ENCODE results near the gene HIVEP1. TPM values are rescaled to one million over a fixed set of nuclear protein-coding genes. Genes with fewer than 3 reads are reported as not detected.

HIVEP1 gene
- total RNA-seq, 1 donor, result 21.8 TPM

DNA sequence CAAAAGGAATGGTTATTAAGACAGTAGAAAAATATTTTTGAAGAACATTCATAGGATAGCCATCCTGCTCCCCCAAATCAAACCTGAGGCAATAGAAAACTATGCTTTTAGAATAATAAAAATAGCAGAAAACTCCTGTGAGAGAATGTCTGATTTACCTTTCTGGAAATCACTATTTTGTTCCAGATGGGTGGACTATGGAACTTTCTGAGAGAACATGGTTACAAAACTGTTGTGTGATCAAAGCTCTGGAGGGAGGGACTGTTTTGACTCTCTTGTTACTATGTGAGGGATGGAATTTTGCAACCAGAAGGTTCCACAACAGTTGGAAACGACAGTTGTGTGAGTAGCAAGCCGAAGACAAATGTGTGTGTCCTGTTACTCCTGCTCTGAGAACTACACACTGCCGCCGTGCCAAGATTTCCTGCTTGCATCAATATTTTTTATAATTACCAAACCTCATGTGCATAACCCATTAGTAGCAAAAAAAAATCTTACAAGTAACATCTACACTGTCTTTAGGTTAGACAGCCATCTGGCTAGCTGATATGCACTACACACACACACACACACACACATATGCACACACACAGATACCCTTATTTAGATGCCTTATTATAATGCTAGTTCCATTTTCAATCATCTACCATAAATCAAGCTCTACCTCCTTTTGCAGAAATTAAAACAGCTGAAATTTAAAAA is 11.0 kb upstream of the HIVEP1 start:
- TF ChIP-seq, protein P1, sequence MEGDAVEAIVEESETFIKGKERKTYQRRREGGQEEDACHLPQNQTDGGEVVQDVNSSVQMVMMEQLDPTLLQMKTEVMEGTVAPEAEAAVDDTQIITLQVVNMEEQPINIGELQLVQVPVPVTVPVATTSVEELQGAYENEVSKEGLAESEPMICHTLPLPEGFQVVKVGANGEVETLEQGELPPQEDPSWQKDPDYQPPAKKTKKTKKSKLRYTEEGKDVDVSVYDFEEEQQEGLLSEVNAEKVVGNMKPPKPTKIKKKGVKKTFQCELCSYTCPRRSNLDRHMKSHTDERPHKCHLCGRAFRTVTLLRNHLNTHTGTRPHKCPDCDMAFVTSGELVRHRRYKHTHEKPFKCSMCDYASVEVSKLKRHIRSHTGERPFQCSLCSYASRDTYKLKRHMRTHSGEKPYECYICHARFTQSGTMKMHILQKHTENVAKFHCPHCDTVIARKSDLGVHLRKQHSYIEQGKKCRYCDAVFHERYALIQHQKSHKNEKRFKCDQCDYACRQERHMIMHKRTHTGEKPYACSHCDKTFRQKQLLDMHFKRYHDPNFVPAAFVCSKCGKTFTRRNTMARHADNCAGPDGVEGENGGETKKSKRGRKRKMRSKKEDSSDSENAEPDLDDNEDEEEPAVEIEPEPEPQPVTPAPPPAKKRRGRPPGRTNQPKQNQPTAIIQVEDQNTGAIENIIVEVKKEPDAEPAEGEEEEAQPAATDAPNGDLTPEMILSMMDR (IDR thresholded peaks at IDR 0.05; ENCODE audit: insufficient read depth, low read length), result no peak
- DNase-seq (ENCODE audit: low read depth), result peak; percentile 47
- no peak overlapping the region for H3K4me3 ChIP-seq (ENCODE audit: low read depth, low read length)

DNA sequence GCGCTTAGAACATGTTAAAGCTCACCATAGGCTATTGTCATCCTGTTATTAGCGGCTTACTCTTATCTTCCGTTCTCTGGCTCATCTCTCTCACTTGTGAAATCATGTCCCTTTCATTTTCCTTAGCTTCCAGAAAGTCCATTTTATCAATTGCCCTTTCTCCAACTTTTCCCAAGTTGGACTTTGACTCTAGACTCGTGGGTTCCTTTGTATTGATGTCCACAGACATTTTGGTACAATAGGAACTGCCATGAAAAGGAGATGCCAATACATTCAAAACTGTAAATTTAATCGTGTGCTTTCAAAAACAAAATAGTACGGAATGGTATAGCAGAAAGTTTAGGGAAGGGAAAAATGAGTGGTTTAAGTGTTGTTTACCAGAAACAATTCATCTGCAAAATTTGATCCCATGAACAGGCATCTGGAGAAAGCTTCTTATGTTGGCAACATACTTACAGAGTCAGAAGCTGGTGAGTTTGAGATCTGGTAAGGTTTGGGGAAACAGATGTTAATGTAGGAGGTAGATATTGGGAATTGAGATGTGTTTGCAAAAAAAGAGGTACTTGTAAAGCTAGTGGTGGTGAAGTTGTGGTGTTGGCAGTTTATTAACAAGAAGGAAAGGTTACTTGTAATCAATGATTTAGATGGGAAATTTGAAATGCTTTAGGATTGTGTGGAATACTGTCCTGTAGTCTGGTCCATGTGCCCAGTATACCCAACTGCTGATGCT is 10.2 kb upstream of the HIVEP1 start:
- DNase-seq (ENCODE audit: low read depth), result no peak
- TF ChIP-seq, protein P1 (IDR thresholded peaks at IDR 0.05; ENCODE audit: insufficient read depth, low read length), result no peak
- no peak overlapping the region for H3K4me3 ChIP-seq (ENCODE audit: low read depth, low read length)

DNA sequence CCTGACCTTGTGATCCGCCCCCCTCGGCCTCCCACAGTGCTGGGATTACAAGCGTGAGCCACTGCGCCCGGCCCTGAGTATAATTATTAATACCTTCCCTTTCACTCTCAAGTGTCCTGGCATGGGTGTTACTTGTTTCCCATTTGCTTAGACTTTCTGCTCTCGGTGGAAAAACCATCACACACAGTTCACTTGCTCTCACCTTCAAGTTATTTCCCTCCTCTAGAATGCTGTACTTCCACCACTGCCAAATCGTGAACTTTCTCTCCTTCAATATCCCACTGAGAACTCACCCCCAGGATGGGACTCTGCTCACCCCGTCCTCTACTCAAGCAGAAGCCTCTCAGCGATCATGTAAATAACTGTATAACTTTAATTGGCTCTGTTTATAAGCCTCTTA is 4.6 kb upstream of the HIVEP1 start:
- no peak overlapping the region for H3K4me3 ChIP-seq (ENCODE audit: low read depth, low read length)
- TF ChIP-seq, protein P1 (IDR thresholded peaks at IDR 0.05; ENCODE audit: insufficient read depth, low read length), result no peak
- no peak for DNase-seq (ENCODE audit: low read depth)

DNA sequence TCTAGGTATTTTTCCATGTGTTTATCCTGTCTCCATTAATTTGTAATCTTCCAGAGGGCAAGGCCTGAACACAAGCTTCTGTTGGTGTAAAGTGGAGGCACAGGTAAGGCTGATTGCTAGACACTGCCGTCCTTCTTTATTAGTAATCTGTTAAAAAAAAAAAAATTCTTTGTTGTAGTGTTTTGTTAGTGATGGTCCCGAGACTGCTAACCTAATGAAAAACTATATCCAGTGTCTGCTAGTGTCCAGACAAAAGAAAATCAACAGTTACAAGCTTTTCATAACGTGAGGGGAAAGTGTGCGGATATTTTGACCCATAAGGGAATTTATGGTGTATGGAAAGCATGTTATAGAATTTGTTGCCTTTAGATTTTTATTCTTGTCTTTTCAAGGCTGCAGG is 4.2 kb upstream of the HIVEP1 start:
- TF ChIP-seq, protein P1 (IDR thresholded peaks at IDR 0.05; ENCODE audit: insufficient read depth, low read length), result no peak
- DNase-seq (ENCODE audit: low read depth), result no peak

DNA sequence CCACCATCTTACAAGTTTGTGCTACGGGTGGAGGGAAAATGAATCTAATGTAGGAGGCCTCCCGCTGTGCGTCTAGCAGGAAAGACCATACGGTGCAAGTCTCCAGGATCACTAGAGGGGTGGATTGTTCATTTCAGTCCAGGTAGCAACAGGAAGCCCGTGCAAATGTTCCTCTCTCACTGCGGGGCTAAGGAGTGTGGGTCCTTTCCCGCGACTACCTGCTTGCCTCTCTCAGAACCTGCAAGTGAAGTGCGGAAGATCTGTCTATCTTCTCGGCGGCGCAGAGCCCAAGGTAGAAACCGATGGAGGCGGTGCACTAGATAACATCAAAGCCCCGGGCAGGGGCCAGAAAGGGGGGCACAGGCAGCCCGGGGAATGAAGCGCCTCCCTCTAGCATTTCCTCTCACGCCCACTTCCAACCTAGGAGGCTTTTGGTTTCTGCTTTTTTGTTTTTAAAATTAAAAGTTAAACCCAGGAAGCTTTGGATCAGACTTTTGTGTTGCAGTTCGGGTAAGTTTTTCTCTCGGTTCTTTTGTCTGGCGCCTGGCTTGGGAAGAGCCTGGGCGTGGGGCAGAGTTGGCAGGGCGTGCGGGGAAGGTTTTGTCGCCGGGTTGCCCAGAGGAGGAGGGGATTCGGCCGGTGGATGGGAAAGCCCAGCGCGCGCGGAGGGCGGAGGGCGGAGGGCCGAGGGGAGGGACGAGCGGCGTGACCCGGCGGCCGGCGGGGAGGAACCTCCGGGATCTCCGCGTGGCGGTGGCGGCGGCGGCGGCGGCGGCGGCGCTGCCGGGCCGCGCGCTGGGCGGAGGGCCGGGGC is 3.5 kb upstream of the HIVEP1 start:
- TF ChIP-seq, protein P1 (IDR thresholded peaks at IDR 0.05; ENCODE audit: insufficient read depth, low read length), result no peak
- DNase-seq (ENCODE audit: low read depth), result peak; percentile 62
- peak overlapping the region; percentile 74 for H3K4me3 ChIP-seq (ENCODE audit: low read depth, low read length)

More for the DNA sequence above, 4.2 kb upstream of the HIVEP1 start:
- peak overlapping the region; percentile 74 for H3K4me3 ChIP-seq (ENCODE audit: low read depth, low read length)

DNA sequence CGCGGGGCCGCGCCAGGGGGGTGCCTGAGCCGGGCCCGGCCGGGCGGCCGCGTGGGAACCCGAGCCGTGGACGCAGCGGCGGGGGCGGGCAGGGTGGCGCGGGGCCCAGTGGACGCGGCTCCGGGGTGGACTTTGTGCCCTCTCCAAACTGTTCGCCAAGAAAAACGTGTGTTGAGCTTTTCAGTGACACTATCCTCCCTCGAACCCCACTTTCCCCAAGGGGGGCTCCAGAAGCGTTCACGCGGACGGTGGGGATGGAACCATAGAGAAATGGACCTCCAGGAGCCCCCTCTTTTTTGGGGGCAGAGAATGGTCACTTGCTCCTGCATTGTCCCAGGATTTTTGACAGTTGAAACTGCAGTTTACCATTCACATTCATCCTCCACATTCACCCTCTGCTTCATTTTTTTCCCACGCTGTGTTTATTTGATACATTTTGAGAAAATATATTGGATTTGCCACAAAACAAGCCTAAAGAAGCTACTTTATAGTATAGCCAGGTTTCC is 2.9 kb upstream of the HIVEP1 start:
- TF ChIP-seq, protein P1 (IDR thresholded peaks at IDR 0.05; ENCODE audit: insufficient read depth, low read length), result no peak
- peak overlapping the region; percentile 83 for H3K4me3 ChIP-seq (ENCODE audit: low read depth, low read length)
- DNase-seq (ENCODE audit: low read depth), result peak; percentile 52
